ENCODE measurements around the gene SULT1C3.

SULT1C3 gene

DNA sequence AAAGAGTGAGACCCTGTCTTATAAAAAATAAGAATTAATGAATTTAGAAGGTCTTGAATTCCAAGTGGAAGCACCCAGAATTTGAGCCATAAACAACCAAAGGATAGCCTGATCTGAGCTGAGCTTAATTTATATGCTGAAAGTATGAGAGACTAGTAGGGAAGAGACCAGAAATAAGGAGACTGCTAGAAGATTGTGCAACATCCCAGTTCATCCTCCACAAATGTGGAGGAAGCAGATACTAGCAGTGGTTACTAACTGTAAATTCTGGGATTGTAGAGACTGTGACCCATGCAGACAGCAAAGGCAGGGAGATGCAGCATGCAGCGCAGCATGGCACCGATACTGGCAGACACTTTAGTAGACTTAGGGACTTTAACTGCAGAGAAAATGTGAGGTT is 47.4 kb downstream of the SULT1C3 start:
- no peaks in the 10 kb centered on the region for H3K27me3 ChIP-seq (ENCODE audit: control insufficient read depth in 3 of 3, insufficient read depth in 3 of 3, low read depth in 1 of 3, low read length in 3 of 3)
- no peak overlapping the region for H3K23ac ChIP-seq (ENCODE audit: low read depth, low read length, poor library complexity)
- no peak overlapping the region for H3K4me3 ChIP-seq (ENCODE audit: low read length in 2 of 2)
- H3K79me1 ChIP-seq (ENCODE audit: low read depth, low read length): no peaks in the 10 kb centered on the region
- no peak overlapping the region for H2AFZ ChIP-seq (ENCODE audit: low read length)
- no peak overlapping the region for H2AK5ac ChIP-seq (ENCODE audit: low read depth, low read length)
- H3K9ac ChIP-seq (ENCODE audit: low read depth, low read length, poor library complexity): no peak overlapping the region
- no peak for DNase-seq (ENCODE audit: low spot score)
- H3K14ac ChIP-seq (ENCODE audit: low read length): no peak overlapping the region
- H2BK12ac ChIP-seq (ENCODE audit: low read length): no peak overlapping the region
- no peak overlapping the region for H2BK120ac ChIP-seq (ENCODE audit: low read depth, low read length)
- H3K27ac ChIP-seq (replicated peaks; ENCODE audit: low read length): no peak overlapping the region
- H3K4me2 ChIP-seq (ENCODE audit: insufficient read depth, low read length, poor library complexity, severe bottlenecking): no peak overlapping the region
- H3K9me3 ChIP-seq (replicated peaks in 1 of 2; ENCODE audit: control insufficient read depth in 2 of 2, insufficient read depth in 1 of 2, low read depth in 1 of 2, low read length in 2 of 2): peaks cover 0 to 1% of the 10 kb centered on the region in 2 donors
- no peak overlapping the region for H2BK15ac ChIP-seq (ENCODE audit: low read length)
- no peak overlapping the region for H2BK5ac ChIP-seq (ENCODE audit: low read length)
- H4K8ac ChIP-seq (ENCODE audit: low read depth, low read length): no peak overlapping the region
- H3K4ac ChIP-seq (ENCODE audit: low read length): no peak overlapping the region
- peaks cover 8 to 9% of the 10 kb centered on the region in 2 donors for H3K4me1 ChIP-seq (ENCODE audit: control insufficient read depth in 2 of 2, insufficient read depth in 1 of 2, low read depth in 1 of 2, low read length in 2 of 2)
- H3K36me3 ChIP-seq (replicated peaks in 1 of 2; ENCODE audit: control insufficient read depth in 2 of 2, insufficient read depth in 2 of 2, low read length in 2 of 2): no peaks in the 10 kb centered on the region
- H3K18ac ChIP-seq (ENCODE audit: low read length): no peak overlapping the region
- H4K91ac ChIP-seq (ENCODE audit: low read depth, low read length, poor library complexity): no peak overlapping the region
- no CpG with 5 or more reads among the region's 2 CpGs for WGBS, 2 donors (ENCODE audit: extremely low coverage in 2 of 2, insufficient read length in 2 of 2, insufficient replicate concordance in 1 of 2)

- Histone ChIP-seq H4K91ac (ENCODE audit: low read depth, low read length, poor library complexity) (no peak within 1 kb of the TSS), H3K4ac (ENCODE audit: low read length) (no peak within 1 kb of the TSS), H4K8ac (ENCODE audit: low read depth, low read length) (no peak within 1 kb of the TSS), H2BK15ac (ENCODE audit: low read length) (peak within 1 kb of the TSS; percentile 83), H2AFZ (ENCODE audit: low read length) (peak within 1 kb of the TSS; percentile 83), H3K27ac (replicated peaks; ENCODE audit: low read length) (peak within 1 kb of the TSS; percentile 31), H3K14ac (ENCODE audit: low read length) (peak within 1 kb of the TSS; percentile 83), H3K4me3 (ENCODE audit: low read length in 2 of 2) (peak within 1 kb of the TSS in 1 of 2 donors; percentile 36), H2BK120ac (ENCODE audit: low read depth, low read length) (peak within 1 kb of the TSS; percentile 83), H3K9ac (ENCODE audit: low read depth, low read length, poor library complexity) (no peak within 1 kb of the TSS), H2BK12ac (ENCODE audit: low read length) (peak within 1 kb of the TSS; percentile 77), H3K23ac (ENCODE audit: low read depth, low read length, poor library complexity) (peak within 1 kb of the TSS; percentile 46), H3K18ac (ENCODE audit: low read length) (peak within 1 kb of the TSS; percentile 68), H2BK5ac (ENCODE audit: low read length) (peak within 1 kb of the TSS; percentile 39), H2AK5ac (ENCODE audit: low read depth, low read length) (peak within 1 kb of the TSS; percentile 85), H3K4me1 (ENCODE audit: control insufficient read depth in 2 of 2, insufficient read depth in 1 of 2, low read depth in 1 of 2, low read length in 2 of 2) (peaks cover 8 to 9% of the 10 kb centered on the region in 2 donors), H3K27me3 (ENCODE audit: control insufficient read depth in 3 of 3, insufficient read depth in 3 of 3, low read depth in 1 of 3, low read length in 3 of 3) (no peaks in the 10 kb centered on the region), H3K9me3 (replicated peaks in 1 of 2; ENCODE audit: control insufficient read depth in 2 of 2, insufficient read depth in 1 of 2, low read depth in 1 of 2, low read length in 2 of 2) (peaks cover 0 to 1% of the 10 kb centered on the region in 2 donors), H3K79me1 (ENCODE audit: low read depth, low read length) (no peaks in the 10 kb centered on the region), H3K4me2 (ENCODE audit: insufficient read depth, low read length, poor library complexity, severe bottlenecking) (peak within 1 kb of the TSS; percentile 35), H3K36me3 (replicated peaks in 1 of 2; ENCODE audit: control insufficient read depth in 2 of 2, insufficient read depth in 2 of 2, low read length in 2 of 2) (no peaks in the 10 kb centered on the region)
- peak; percentile 31 for DNase-seq (ENCODE audit: low spot score)
- no CpG with 5 or more reads among the region's 7 CpGs for WGBS, 2 donors (ENCODE audit: extremely low coverage in 2 of 2, insufficient read length in 2 of 2, insufficient replicate concordance in 1 of 2)
These were observed 48.9 kb downstream of the SULT1C3 start, which contains the start of gene SULT1C2 for GRCh38 chr2:108288534-108289106. SULT1C2 (plus strand) TSS chr2:108288895; CDS start chr2:108293668, 4,773 bp downstream.

DNA sequence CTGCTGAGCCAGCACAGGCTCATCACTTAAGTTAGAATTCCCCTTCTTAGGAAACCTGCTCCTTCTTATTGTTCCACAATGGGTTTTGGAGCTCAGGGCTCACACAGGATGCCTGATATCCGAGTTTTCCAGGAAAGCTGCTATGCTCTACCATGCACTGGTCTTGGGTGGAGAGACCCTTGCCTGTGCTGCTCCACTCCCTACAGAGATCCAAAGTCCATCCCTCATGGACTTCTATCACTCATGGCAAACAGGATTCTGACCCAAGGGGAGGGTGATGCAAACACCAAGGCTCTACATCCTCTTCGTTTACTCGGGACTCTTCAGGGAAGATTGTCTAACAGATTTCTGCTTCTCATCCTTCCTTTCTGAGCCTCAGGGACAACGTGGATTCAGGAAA is 54.1 kb downstream of the SULT1C3 start:
- Histone ChIP-seq H3K18ac (ENCODE audit: low read length) (no peak overlapping the region), H2AFZ (ENCODE audit: low read length) (no peak overlapping the region), H2AK5ac (ENCODE audit: low read depth, low read length) (no peak overlapping the region), H3K4me3 (ENCODE audit: low read length in 2 of 2) (no peak overlapping the region), H3K4me1 (ENCODE audit: control insufficient read depth in 2 of 2, insufficient read depth in 1 of 2, low read depth in 1 of 2, low read length in 2 of 2) (peaks cover 5 to 6% of the 10 kb centered on the region in 2 donors), H3K9ac (ENCODE audit: low read depth, low read length, poor library complexity) (no peak overlapping the region), H3K79me1 (ENCODE audit: low read depth, low read length) (no peaks in the 10 kb centered on the region), H2BK15ac (ENCODE audit: low read length) (no peak overlapping the region), H3K27me3 (ENCODE audit: control insufficient read depth in 3 of 3, insufficient read depth in 3 of 3, low read depth in 1 of 3, low read length in 3 of 3) (no peaks in the 10 kb centered on the region), H3K9me3 (replicated peaks in 1 of 2; ENCODE audit: control insufficient read depth in 2 of 2, insufficient read depth in 1 of 2, low read depth in 1 of 2, low read length in 2 of 2) (peaks cover 0 to 1% of the 10 kb centered on the region in 2 donors), H3K23ac (ENCODE audit: low read depth, low read length, poor library complexity) (no peak overlapping the region), H3K4ac (ENCODE audit: low read length) (no peak overlapping the region), H2BK120ac (ENCODE audit: low read depth, low read length) (no peak overlapping the region), H3K36me3 (replicated peaks in 1 of 2; ENCODE audit: control insufficient read depth in 2 of 2, insufficient read depth in 2 of 2, low read length in 2 of 2) (no peaks in the 10 kb centered on the region), H2BK12ac (ENCODE audit: low read length) (no peak overlapping the region), H3K14ac (ENCODE audit: low read length) (no peak overlapping the region), H3K4me2 (ENCODE audit: insufficient read depth, low read length, poor library complexity, severe bottlenecking) (no peak overlapping the region), H2BK5ac (ENCODE audit: low read length) (no peak overlapping the region), H4K8ac (ENCODE audit: low read depth, low read length) (no peak overlapping the region), H3K27ac (replicated peaks; ENCODE audit: low read length) (no peak overlapping the region), H4K91ac (ENCODE audit: low read depth, low read length, poor library complexity) (no peak overlapping the region)
- WGBS, 2 donors (ENCODE audit: extremely low coverage in 2 of 2, insufficient read length in 2 of 2, insufficient replicate concordance in 1 of 2): no CpG with 5 or more reads among the region's 4 CpGs
- DNase-seq (ENCODE audit: low spot score): no peak

DNA sequence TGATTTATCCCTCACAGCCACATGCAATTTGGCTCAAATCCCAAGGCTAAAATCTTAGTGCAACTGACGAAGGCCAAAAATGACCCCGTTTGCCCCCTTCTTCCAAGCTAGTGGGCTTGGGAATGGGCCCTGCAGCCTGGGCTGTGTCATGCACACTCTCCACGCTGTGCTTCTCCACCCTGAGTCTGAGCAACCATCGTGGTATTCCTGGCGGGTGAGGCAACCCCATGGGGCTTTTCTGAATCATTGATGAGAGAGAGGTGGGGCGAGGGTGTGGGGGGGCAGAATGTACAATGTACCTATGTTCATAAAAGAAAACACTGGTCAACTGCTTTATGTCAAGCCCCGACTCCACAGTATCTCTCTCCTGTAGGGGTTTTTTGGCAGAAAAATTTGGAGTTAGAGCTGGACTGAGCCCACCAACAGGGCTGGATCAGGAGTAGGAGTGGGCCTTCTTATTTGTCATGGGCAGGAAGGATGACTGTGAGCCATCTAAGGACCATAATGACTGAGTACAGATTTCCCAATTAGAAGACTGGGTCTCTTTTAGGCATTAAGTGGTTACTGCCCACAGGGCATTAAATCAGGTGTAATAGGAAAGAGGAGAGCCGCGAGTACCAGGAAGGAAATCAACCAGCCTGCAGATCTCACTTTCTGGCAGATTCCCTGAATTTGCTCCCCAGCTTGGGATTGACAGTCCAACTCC is 57.8 kb downstream of the SULT1C3 start:
- no peaks in the 10 kb centered on the region for H3K79me1 ChIP-seq (ENCODE audit: low read depth, low read length)
- H3K4me1 ChIP-seq (ENCODE audit: control insufficient read depth in 2 of 2, insufficient read depth in 1 of 2, low read depth in 1 of 2, low read length in 2 of 2): no peaks in the 10 kb centered on the region
- no peaks in the 10 kb centered on the region for H3K36me3 ChIP-seq (replicated peaks in 1 of 2; ENCODE audit: control insufficient read depth in 2 of 2, insufficient read depth in 2 of 2, low read length in 2 of 2)
- no peak overlapping the region for H3K4ac ChIP-seq (ENCODE audit: low read length)
- DNase-seq (ENCODE audit: low spot score): no peak
- no peak overlapping the region for H3K27ac ChIP-seq (replicated peaks; ENCODE audit: low read length)
- no peak overlapping the region for H2AFZ ChIP-seq (ENCODE audit: low read length)
- H2BK15ac ChIP-seq (ENCODE audit: low read length): no peak overlapping the region
- H4K8ac ChIP-seq (ENCODE audit: low read depth, low read length): no peak overlapping the region
- H2AK5ac ChIP-seq (ENCODE audit: low read depth, low read length): no peak overlapping the region
- H3K23ac ChIP-seq (ENCODE audit: low read depth, low read length, poor library complexity): no peak overlapping the region
- H2BK5ac ChIP-seq (ENCODE audit: low read length): no peak overlapping the region
- H3K9ac ChIP-seq (ENCODE audit: low read depth, low read length, poor library complexity): no peak overlapping the region
- no peak overlapping the region for H3K4me3 ChIP-seq (ENCODE audit: low read length in 2 of 2)
- no peak overlapping the region for H3K14ac ChIP-seq (ENCODE audit: low read length)
- H2BK120ac ChIP-seq (ENCODE audit: low read depth, low read length): no peak overlapping the region
- no peak overlapping the region for H3K18ac ChIP-seq (ENCODE audit: low read length)
- H3K9me3 ChIP-seq (replicated peaks in 1 of 2; ENCODE audit: control insufficient read depth in 2 of 2, insufficient read depth in 1 of 2, low read depth in 1 of 2, low read length in 2 of 2): no peaks in the 10 kb centered on the region
- H3K27me3 ChIP-seq (ENCODE audit: control insufficient read depth in 3 of 3, insufficient read depth in 3 of 3, low read depth in 1 of 3, low read length in 3 of 3): no peaks in the 10 kb centered on the region
- no peak overlapping the region for H3K4me2 ChIP-seq (ENCODE audit: insufficient read depth, low read length, poor library complexity, severe bottlenecking)
- H4K91ac ChIP-seq (ENCODE audit: low read depth, low read length, poor library complexity): no peak overlapping the region
- whole genome bisulfite sequencing, 2 donors (ENCODE audit: extremely low coverage in 2 of 2, insufficient read length in 2 of 2, insufficient replicate concordance in 1 of 2): no CpG with 5 or more reads among the region's 9 CpGs
- no peak overlapping the region for H2BK12ac ChIP-seq (ENCODE audit: low read length)

Data from neuronal stem cell (in vitro differentiated cells).